GM21786 (cell line): ENCODE results near the gene MUTYH.

Experiments
- ATAC-seq: cut with Tn5 transposase; IDR thresholded peaks from one replicate; pipeline ENCODE4 v1.9.1; 2021; ENCODE audit not compliant: unreplicated experiment

MUTYH gene

DNA sequence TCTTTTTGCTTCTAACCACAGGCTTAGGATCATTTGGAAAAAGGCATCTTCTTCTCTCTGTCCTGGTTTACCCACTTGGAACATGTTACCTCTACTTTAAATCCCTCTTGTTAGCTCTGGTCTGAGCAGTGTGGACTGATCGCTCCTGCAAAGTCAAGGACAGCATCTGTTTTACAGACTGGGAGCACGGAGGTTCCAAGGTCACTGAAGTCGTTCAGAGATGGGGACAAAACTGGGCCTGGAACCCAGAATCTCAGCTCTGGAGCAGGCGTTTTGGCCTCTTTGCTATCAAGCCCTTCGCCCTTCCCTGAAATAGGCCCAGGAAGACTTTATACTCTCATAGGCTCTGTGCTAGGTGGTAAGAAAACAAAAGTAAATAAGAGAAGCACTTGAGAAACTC, 11.3 kb upstream of the MUTYH start:
- ATAC-seq = no peak

DNA sequence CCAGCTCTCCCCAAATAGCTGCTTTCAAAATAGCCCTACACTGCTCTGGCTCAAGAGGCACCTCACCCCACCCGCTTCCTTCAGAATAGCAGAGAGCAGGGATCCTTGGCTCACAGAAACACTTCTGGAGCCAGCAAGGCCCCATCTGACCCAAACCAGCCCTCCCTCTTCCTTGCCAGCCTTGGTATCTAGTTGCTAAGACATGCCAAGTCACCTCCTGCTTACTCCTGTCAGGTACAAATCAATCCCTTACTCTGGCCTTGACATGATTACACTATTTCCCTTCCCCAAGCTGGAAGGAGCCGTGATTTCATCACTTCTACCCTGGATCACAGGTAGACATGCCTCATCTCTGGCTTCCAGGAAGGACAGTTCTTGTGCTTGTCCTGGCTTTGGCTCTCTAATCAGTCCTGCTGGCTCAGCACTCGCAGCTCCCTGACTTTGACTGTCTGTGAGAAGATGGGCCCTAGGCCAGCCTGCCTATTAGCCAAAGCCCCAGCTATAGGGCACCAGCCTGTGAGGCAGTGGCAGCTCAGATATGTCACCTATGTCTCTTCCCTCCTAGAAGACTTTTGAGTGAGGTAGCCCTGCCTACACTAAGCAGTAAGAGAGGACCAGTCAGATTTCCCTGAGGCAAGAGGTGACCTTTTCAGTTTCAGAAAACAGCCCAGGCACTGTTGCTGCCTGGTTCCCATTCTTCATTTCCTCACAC, 8.9 kb upstream of the MUTYH start:
- ATAC-seq = no peak

DNA sequence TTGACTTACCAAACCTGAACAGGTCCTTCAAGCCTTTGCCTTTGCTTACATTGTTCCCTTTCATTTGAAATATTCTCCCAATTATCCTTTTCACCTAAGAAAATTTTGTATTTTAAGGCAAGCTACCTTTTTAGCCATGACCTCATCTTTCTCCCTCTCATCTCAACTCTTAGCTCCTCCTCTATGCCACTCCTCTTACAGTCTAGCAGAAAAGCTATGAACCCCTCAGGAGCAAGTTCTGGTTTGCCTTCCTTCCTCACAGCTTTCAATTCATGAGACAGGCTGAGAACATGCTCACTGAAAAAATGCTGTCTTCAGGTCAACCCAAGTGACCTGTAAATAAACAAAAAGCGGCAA, 8.3 kb upstream of the MUTYH start:
- ATAC-seq = no peak

DNA sequence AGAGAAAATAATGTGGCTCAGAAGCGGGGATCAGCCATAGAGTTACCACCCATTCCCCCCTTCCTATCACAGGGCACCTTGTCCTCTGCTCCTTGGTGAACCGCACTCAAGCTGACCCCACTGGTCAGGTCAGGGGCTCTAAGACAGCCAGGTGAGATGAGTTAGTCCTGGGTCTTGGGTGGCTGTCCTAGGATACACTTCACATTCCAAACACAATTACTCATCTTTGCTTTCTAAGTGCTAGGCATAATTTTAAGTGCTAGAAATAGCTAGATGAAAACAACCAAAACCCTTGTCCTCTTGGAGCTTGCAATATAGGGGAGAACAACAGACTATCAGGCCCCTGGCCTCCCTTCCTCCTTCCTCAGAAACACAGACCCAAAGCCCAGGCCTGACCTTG, 7.8 kb upstream of the MUTYH start:
- no peak for ATAC-seq

DNA sequence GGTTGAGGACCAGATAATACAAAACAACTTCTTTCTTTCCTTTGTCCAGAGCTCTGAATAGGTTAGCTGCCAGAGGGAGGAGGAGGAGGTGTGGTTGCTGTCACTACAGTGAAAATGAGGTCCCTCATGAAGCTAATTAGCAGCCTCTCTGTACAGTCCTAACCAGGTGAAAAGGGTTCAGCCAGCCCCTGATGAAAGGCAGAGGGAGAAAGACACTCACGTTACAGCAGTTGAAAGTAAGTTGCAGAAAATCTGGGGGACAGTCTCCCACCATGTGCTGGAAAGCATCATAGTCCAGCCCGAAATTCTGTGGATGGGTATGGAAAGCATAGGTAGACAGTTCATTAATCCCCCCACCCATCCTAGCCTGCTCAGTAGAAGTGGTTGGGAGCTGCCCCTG, 6.2 kb upstream of the MUTYH start:
- ATAC-seq = no peak

DNA sequence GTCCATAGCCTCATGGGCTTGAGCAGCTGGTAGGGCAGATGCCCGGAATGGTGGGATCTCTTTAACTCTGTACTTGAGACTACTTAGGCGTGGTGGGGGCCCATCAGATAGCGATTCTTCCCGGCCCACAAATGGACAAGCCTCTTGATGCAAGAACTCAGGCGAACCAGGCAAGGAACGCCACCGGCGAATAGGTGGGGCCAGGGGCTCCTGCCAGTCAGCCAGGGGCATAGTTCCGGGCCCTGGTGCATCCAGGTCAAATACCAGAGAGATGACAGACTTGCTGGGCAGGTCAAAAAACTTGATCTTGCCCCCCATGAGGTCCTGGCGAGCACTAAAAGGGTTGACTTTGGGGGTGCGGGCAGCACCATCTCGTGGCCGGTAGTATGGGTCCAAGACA, 4.8 kb upstream of the MUTYH start:
- ATAC-seq = no peak

DNA sequence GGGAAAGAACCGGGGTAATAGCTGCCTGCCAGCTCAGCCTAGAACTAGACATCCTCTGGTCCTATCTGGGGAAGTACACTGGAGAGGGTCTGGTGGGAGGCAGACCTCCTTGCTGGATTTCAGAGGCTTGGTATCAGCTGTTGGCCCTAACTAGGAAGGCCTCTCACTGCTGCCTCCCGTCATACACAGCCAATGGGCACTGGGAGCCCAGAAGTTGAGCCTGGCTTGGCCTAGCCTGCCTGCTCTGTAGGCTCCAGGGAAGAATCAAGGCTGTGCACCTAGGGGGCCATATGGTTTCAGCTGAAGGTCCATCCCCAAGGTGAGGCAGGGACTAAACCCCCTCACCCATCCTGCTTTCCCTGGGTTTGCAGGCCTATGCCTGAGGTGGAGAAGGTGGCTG, 4.3 kb upstream of the MUTYH start:
- ATAC-seq = no peak

DNA sequence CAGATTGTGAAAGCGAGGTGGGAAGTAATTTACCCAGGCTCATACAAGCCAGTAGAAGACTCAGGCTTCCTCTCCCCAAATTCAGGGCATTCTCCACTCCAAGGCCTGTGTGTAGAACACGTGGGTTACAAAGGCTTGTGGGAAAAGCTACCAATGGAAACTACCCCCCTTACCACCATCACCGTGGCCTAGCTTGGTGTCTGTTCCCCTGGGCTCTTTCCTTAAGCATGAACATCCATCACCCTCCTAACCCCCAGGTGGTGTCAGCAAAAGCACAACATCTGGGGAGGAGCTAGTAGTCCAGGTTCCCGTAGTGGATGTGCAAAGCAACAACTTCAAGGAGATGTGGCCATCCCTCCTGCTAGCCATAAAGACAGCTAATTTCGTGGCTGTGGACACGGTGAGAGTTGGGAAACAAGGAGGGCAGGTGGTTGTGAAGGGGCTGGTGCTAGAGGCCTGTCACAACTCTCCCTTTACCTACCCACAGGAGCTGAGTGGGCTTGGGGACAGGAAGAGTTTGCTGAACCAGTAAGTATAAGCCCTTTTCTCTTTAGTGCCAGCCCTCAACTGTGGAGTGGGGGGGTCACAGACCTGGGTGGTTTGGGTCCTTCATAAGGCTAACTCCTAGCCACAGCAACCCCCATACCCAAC, 701 bp upstream of the MUTYH start:
- no peak for ATAC-seq

DNA sequence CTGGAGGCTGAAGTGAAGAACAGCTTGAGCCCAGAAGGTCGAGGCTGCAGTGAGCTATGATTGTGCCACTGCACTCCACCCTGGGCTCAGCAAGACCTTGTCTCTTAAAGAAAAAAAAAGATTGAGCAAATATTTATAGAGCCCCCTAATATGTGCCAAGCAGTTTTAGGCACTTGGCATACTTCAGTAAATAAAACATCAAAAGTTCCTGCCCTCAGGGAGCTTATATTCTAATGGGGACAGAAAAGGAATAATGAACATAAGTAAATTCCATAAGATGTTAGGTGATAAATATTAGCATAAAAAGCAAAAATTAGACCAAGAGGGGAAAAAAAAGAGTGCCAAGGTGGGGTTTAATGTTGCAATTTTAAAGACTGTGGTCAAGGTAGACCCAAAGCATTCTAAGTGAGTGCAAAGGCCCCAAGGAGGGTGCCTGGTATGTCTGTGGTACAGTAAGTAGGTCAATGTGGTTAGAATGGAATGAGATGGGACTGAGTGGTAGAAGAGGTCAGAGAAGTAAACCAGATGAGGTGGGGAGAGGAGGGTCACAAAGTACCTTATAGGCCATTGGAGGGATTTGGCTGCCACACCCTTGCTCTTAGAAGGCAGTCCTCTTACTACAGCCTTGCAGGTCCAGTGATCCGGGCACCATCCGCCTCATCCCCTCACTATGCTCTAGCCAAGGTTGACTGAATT, 2.5 kb downstream of the MUTYH start:
- ATAC-seq = no peak

DNA sequence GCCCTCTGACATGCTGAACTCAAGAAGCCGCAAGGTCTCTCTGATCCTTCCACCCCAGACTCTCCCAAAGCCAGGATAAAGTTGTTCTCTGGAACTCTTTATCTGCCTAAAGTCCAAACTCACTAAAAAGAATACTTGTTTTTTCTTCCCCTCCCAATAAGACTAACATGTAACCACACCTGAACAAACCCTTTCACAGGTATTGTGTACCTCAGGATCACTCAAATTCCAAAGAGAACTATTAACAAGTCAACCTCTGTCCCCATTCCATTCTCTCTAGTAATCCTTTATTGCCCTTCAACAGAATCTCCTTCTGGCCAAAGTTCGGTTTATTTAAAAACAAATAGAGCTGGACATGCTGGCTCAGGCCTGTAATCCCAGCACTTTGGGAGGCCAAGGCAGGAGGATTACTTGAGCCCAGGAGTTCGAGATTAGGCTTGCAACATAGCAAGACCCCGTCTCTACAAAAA, 4.3 kb downstream of the MUTYH start:
- ATAC-seq = no peak

DNA sequence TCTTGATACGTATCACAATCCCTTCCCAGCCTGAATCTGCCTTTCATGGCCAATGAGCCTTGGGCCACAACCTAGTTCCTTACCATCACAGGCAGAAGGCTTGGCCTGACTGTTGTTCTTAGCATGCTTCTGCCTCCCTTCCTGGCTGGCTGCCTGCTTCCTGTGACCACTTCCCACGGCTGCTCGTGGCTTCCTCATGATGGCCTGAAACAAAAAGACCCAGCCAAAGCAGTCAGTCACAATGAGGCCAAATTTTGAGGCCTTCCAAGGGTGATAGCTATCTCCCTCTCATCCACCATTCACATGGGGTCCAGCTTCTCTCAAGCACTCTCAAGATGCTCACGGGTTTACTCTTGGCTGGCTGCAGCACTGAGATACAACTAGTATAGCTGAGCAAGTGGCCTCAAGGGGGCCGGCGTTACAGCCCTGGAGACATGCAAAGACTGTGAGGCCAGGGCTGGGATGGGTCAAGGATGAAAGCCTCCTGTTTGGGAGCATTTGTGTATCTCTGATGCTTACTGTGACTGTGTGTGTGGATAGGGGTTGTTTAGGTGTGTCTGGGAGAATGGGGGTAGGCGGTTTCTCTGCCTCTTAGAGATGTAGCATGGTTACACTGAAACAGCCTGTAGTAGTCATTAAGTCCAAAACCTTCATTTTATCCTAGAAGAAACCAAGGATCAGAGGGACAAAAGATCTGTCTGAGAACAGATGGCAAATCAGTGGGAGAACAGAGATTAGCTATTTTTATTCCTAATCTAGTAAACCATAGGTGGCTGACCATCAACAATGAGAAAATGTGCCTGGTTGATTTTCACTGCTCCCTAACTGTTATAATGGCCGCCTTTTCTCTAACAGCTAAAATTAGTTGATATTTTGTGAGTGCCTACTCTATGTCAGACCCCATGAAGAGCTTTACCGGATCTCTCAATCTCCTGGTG, 5.7 kb downstream of the MUTYH start:
- ATAC-seq = no peak

DNA sequence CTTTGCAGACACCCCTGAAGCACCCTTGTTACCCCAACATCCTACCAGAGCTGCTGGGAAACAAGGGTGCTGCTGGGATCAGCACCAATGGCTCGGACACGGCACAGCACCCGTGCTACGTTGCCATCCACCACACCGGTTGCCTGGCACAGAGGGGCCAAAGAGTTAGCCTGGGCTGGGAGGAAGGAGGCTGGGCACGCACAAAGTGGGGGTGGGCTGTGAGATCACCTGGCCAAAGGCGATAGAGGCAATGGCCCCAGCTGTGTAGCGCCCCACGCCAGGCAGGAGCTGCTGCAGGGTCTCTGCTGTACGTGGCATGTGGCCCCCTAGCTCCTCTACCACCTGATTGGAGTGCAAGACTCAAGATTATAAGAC, 7.9 kb downstream of the MUTYH start:
- no peak for ATAC-seq

DNA sequence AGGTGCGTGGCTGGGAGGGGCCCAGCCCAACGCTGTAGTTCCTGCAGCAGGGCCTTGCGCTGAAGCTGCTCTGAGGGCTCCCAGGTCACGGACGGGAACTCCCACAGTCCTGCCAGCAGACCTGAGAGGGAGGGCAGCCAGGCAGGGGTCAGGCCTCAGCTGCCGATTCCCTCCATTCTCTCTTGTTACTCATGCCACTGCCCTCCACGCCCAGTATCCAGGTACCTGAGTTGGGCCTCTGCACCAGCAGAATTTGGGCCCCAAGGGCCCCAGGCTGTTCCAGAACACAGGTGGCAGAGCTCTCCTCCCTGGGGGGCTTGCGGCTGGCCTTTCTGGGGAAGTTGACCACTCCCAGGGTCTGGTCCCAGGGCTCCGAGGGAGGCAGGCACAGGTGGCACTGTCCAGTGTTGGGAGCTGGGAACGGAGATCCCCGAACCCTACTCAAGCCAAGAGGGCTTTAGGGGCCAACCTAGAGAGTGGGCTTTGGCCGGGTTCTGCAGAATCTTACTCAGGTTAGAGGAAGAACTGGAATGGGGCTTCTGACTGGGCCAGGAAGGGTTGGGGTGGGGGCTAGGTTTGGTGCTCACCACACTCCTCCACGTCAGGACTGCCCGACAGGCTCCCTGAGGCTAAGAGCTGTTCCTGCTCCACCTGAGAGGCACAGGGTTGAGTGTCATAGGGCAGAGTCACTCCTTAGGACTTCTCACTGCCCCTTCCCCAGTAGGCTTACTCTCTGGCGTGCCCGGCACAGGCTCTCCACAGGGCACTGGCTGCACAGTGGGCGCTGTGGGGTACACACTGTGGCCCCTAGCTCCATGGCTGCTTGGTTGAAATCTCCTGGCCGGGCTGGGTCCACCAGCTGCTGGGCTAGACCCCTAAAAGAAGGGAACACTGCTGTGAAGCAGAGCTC, 8.5 kb downstream of the MUTYH start:
- no peak for ATAC-seq

DNA sequence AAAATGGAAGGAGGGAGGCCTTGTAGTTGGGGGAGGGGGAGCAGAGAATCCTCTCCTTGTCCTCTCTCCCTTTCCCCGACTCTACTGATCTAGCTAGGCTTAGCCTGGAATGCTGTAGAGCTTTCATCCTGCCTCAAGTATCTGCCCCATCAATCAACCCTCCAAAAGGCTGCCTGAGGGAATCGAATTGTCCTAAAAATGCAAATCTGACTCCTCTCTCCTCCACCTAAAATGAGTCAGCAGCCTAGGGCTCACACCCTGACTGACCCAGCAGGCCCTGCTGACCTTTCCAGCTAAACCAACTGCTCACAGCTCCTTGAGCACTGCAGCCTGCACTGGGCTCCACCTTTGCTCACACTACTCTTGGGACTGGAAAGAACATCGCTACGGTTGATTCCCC, 10.8 kb downstream of the MUTYH start:
- no peak for ATAC-seq

DNA sequence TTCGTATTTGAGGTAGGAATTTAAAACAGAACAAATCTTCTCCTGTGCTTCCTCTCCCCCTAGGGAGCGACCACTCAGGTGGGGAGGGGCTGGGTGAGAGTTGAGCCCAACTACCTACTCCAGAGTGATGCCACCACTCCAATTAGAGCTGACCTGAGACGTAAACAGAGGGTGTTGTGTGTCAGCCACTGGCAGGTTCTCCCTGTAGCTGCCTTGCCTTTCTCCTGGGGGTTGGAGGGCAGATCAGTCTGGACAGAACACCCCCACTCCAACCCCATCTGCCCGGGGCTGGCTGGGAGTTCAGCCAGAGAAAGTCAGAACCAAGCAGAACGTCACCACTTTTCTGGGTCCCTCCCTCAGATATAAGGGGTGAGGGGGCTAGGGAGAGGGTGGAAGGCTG, 11.6 kb downstream of the MUTYH start:
- no peak for ATAC-seq

DNA sequence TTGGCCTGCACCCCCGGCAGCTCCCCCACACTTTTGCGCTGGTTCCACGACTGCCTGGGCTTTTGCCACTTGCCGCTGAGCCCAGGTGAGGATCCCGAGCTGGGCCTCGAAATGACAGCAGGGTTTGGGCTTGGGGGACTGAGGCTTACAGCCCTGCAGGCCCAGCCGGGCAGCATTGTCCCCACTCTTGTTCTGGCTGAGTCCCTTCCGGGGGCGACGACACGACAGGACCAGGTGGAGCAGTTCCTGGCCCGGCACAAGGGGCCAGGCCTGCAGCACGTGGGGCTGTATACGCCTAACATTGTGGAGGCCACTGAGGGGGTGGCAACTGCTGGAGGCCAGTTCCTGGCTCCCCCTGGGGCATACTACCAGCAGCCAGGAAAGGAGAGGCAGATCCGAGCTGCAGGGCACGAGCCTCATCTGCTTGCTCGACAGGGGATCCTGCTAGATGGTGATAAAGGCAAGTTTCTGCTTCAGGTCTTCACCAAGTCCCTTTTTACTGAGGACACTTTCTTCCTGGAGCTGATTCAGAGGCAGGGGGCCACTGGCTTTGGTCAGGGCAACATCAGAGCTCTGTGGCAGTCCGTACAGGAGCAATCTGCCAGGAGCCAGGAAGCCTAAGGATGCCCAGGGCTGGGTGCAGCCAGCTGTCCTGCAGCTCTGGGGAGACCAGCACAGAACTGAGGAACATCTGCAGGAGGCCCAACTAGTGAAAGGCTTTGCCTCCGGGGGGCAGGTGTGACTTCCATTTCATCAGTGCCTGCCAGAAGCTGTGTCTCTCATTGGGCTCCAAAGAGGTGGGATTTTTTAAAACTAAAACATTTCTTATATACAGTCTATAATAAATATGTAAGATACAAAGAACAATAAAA, 12.4 kb downstream of the MUTYH start:
- no peak for ATAC-seq

DNA sequence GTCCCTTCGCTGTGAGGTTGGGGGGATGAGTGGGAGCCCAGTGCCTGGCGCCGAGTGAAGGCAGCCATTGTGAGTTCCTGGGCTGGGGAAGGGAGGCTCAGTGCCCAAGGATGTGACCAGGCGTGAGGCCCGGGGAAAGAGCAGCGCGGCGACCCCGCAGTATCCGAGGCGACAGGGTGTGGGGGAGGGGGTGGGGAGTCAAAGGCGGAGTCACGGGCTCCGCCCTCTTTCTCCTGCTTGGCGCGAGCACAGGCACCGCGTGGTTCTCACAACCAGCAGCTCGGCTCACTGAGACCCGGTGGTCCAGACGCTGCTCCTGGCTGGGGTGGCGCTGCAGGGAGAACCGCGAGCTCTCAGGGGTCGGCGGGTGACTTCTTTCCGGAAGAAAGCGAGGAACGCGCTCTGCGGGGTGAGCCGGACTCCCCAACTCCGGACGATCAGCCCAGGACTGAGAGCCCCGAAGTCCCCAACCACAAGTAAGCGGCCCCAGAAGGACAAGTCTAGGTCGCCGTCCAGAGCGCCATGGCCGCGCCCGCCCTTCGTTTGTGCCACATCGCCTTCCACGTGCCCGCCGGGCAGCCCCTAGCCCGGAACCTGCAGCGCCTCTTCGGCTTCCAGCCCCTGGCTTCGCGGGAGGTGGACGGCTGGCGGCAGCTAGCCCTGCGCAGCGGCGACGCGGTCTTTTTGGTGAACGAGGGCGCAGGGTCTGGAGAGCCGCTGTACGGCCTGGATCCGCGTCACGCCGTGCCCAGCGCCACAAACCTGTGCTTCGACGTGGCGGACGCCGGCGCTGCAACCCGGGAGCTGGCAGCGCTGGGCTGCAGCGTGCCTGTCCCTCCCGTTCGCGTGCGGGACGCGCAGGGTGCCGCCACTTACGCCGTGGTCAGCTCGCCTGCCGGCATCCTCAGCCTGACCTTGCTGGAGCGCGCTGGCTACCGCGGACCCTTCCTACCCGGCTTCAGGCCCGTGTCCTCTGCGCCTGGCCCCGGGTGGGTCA, 13.3 kb downstream of the MUTYH start, which contains the start of gene HPDL:
HPDL (plus strand) TSS at position 269 of the 997 bp plus-strand sequence; CDS start at position 523, 254 bp downstream.
- ATAC-seq = peak; percentile 51
